Osteocyte (in vitro differentiated cells): Measurements from ENCODE around the gene VPS37C. TPM values are rescaled to one million over a fixed set of nuclear protein-coding genes. Genes with fewer than 3 reads are reported as not detected.

Experiments
- DNase-seq: peaks from one replicate; pipeline ENCODE4 v3.0.0; 2021; ENCODE audit warnings: mixed read lengths; ENCODE audit not compliant: unreplicated experiment; ENCODE audit errors: extremely low spot score
- H3K27ac Mint-ChIP-seq: one replicate; pipeline ENCODE4 v1.8.0; 2021; ENCODE audit warnings: mild to moderate bottlenecking, mixed read lengths; ENCODE audit not compliant: unreplicated experiment
- H3K27me3 Mint-ChIP-seq: one replicate; pipeline ENCODE4 v1.8.0; 2021; ENCODE audit warnings: mixed read lengths; ENCODE audit not compliant: unreplicated experiment
- H3K36me3 Mint-ChIP-seq: one replicate; pipeline ENCODE4 v1.8.0; 2021; ENCODE audit warnings: mixed read lengths; ENCODE audit not compliant: unreplicated experiment
- H3K4me1 Mint-ChIP-seq: one replicate; pipeline ENCODE4 v1.8.0; 2021; ENCODE audit warnings: mixed read lengths; ENCODE audit not compliant: unreplicated experiment
- H3K4me3 Mint-ChIP-seq: one replicate; pipeline ENCODE4 v1.8.0; 2021; ENCODE audit warnings: mild to moderate bottlenecking, moderate library complexity, mixed read lengths; ENCODE audit not compliant: unreplicated experiment
- H3K9me3 Mint-ChIP-seq: one replicate; pipeline ENCODE4 v1.8.0; 2021; ENCODE audit warnings: mixed read lengths; ENCODE audit not compliant: unreplicated experiment
- total RNA-seq: library from RNA; stranded (reverse); gene quantifications from 2 replicates; pipeline ENCODE4 v1.2.1, GENCODE V29; 2021
- TF ChIP-seq, protein P1 (sequence below): fragments of 200-600 bp; sonication (generic); IDR thresholded peaks from 2 replicates; pipeline ENCODE4 v1.5.0; 2021; ENCODE audit warnings: antibody characterized with exemption, mild to moderate bottlenecking, moderate library complexity

VPS37C gene
- total RNA-seq, 1 donor from 2014 or later: 21.2 TPM

DNA sequence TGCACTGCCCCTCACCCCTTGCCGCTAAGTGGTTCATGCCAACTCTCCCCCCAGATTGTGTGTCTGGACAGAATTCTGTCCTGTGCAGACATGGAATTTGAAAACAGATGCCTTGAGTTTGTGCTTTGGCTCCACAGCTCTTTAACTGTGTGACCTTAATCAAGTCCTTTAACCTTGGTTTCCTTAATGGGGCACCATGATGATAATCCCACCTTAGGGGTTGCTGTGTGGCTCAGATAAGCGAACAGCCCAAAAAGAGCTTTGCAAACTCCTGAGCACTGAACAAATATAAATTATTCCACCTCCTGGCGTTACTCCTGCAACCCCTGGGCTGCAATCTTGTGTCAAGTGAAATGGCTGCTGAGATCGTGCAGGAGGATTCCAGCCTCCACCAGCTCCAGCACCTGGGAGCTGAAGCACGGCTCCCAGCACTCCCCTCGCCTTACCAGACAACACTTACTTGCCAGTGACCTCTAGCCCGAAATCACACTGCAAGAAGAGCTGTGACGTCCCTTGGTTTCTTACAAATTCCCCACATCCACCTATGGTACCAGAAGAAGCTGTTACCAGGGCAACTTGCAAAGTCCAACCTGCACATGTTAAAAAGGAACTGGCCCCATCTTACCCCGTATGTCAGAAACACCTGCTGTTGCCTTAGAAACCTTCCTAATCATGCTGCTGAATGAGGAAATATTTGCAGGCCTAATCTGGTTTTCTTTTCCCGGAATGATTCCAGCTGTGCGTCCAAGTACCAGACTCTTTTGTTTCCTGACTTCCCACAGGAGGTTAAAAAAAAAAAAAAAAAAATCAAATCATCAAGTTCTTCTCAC is 13.2 kb downstream of the VPS37C start:
- no peaks in the 10 kb centered on the region for H3K27me3 Mint-ChIP-seq
- no peak overlapping the region for H3K27ac Mint-ChIP-seq
- peaks cover 30% of the 10 kb centered on the region for H3K4me1 Mint-ChIP-seq
- TF ChIP-seq, protein P1, sequence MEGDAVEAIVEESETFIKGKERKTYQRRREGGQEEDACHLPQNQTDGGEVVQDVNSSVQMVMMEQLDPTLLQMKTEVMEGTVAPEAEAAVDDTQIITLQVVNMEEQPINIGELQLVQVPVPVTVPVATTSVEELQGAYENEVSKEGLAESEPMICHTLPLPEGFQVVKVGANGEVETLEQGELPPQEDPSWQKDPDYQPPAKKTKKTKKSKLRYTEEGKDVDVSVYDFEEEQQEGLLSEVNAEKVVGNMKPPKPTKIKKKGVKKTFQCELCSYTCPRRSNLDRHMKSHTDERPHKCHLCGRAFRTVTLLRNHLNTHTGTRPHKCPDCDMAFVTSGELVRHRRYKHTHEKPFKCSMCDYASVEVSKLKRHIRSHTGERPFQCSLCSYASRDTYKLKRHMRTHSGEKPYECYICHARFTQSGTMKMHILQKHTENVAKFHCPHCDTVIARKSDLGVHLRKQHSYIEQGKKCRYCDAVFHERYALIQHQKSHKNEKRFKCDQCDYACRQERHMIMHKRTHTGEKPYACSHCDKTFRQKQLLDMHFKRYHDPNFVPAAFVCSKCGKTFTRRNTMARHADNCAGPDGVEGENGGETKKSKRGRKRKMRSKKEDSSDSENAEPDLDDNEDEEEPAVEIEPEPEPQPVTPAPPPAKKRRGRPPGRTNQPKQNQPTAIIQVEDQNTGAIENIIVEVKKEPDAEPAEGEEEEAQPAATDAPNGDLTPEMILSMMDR: no peak
- no peak for DNase-seq
- no peak overlapping the region for H3K4me3 Mint-ChIP-seq
- H3K9me3 Mint-ChIP-seq: no peaks in the 10 kb centered on the region
- no peaks in the 10 kb centered on the region for H3K36me3 Mint-ChIP-seq

DNA sequence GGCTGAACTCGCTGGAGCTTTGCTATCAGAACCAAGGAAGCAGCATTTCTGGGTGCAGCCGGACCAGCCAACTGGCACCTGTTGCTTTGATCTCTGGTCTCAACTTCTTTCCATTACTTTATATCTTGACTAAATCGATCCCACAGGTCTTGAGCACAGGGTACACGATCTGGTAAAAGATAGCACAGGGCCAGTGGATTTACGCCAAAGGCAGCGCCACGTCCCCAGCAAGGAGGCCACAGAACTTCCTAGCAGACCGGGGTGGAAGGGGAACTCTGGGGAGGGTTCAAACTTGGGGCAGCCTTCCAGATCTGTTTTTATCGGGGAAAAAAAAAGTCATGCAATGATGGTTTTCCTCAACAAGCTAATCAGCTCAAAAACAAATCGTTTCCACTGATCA is 14.0 kb downstream of the VPS37C start:
- no peak for DNase-seq
- Mint-ChIP-seq H3K9me3 (no peaks in the 10 kb centered on the region), H3K36me3 (no peaks in the 10 kb centered on the region), H3K27me3 (no peaks in the 10 kb centered on the region), H3K4me3 (no peak overlapping the region), H3K4me1 (peaks cover 26% of the 10 kb centered on the region), H3K27ac (no peak overlapping the region)
- TF ChIP-seq, protein P1: no peak

DNA sequence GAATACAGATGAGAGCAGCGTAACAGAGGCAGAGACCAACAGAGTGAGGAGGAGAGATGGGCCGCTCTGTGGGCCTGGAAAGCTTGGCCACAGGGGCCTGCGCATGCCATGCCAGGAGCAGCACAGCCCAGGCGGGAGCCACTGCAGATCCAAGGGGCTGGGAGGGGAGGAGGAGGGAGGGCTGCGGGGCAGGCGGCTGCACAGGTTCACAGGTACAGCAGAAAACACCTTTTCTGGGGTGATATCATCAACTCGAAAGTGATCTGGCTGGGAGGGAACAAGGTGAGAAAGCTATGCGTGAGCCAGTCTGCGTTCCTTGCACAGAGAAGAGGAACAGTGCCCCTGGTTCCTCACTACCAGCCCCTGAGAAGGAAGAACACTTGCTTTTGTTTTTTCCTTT is 14.8 kb downstream of the VPS37C start:
- Mint-ChIP-seq H3K4me1 (peaks cover 29% of the 10 kb centered on the region), H3K36me3 (no peaks in the 10 kb centered on the region), H3K27me3 (no peaks in the 10 kb centered on the region), H3K9me3 (no peaks in the 10 kb centered on the region), H3K27ac (no peak overlapping the region), H3K4me3 (no peak overlapping the region)
- no peak for DNase-seq
- TF ChIP-seq, protein P1: no peak

DNA sequence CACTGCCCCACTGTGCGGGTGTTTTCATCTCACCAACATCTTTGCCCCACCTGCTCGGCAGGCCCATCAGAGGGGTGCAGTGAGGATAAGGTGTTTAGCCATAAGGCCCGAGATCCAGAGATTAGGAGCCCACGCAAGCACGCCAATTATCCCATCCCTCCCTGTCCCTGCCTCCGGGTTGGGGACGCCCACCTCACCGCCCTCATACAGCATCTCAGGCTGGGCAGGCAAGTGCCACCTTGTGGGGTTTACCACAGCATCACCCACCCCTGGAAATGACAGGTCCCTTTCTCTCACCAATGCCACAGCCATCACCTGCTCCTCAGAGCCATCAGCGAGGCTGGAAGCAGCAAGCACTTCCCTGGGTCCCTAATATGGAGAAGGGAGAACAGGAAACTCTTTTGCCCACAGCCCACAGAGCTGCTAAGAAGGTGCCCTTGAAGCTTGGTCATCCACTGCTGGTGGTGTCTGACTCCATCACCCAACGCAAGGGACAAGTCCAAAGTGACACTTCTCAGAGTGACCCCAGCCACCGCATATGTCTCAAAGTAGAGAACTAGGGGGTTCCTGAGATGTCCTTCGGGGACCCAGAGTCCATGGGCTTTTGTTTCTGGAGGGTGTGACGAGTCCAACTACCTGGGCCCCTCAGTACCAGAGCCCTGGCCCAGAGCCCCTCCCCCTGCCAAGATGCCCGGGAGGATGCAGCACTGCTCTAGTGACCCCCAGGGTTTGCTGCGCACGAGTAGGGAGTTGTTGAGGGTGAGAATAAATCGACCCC is 15.8 kb downstream of the VPS37C start:
- Mint-ChIP-seq H3K36me3 (no peaks in the 10 kb centered on the region), H3K9me3 (no peaks in the 10 kb centered on the region), H3K27me3 (no peaks in the 10 kb centered on the region), H3K27ac (no peak overlapping the region), H3K4me3 (no peak overlapping the region), H3K4me1 (peaks cover 25% of the 10 kb centered on the region)
- TF ChIP-seq, protein P1: no peak
- DNase-seq: no peak

DNA sequence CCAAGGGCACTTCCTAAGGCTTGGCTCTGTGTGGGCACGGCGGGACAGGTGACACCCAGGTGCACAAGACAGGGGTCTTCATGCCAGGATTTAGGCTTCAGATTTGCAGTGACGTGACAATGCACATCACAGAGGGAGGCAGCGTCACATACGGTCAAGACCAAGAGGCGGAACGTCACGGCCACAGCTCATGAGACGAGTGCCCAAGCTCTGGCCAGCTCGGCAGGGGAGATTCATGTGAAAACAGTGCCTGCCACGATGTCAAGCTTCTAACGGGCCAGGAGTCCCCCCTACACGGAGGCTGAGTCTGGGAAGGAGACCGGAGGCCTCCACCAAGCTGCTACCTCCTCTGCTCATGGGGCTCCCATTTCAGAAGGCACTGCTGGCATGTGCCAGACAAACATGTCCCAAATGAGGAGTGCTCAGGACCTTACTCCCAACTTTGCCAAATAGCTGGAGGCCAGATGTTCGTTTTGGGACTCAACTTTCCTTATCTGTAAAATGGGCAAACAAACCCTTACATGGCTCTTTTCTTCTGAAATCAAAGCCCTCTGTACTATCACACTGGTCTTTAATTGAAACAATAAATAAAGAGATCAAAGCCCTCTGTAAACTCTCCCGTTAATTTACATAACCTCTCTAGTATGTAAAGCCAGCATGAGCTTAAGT is 16.6 kb downstream of the VPS37C start:
- Mint-ChIP-seq H3K4me1 (peaks cover 24% of the 10 kb centered on the region), H3K36me3 (no peaks in the 10 kb centered on the region), H3K4me3 (no peak overlapping the region), H3K27ac (no peak overlapping the region), H3K9me3 (no peaks in the 10 kb centered on the region), H3K27me3 (no peaks in the 10 kb centered on the region)
- TF ChIP-seq, protein P1: no peak
- no peak for DNase-seq
